HG02642 (cell line): ENCODE data around the gene PPP2R1B.

ENCODE experiments used
- ATAC-seq: cut with Tn5 transposase; IDR thresholded peaks from one replicate; pipeline ENCODE4 v1.9.1; 2021; ENCODE audit warnings: mild to moderate bottlenecking; ENCODE audit not compliant: unreplicated experiment, poor library complexity

The PPP2R1B gene

GRCh38 chr11:111759376-111759775 is 6.8 kb downstream of the PPP2R1B start:
- no peak for ATAC-seq

GRCh38 chr11:111756097-111756496 is 10.1 kb downstream of the PPP2R1B start:
- ATAC-seq, result no peak

- ATAC-seq, result no peak
These were observed 16.5 kb downstream of the PPP2R1B start for GRCh38 chr11:111749646-111750045.

GRCh38 chr11:111748035-111748804 is 18.0 kb downstream of the PPP2R1B start:
- ATAC-seq, result no peak

GRCh38 chr11:111745719-111746504 is 20.3 kb downstream of the PPP2R1B start:
- no peak for ATAC-seq

GRCh38 chr11:111743700-111744099 is 22.5 kb downstream of the PPP2R1B start:
- ATAC-seq, result no peak

- no peak for ATAC-seq
These were observed 24.4 kb downstream of the PPP2R1B start for GRCh38 chr11:111741751-111742150.

- no peak for ATAC-seq
These were observed 26.9 kb downstream of the PPP2R1B start for GRCh38 chr11:111739299-111739698.

GRCh38 chr11:111737444-111738210 is 28.6 kb downstream of the PPP2R1B start:
- no peak for ATAC-seq

- no peak for ATAC-seq
These were observed 29.4 kb downstream of the PPP2R1B start for GRCh38 chr11:111736621-111737443.

- no peak for ATAC-seq
These were observed 30.0 kb downstream of the PPP2R1B start for GRCh38 chr11:111736181-111736590.

- ATAC-seq, result no peak
These were observed 30.7 kb downstream of the PPP2R1B start for GRCh38 chr11:111735262-111736116.

GRCh38 chr11:111734954-111735261 is 31.3 kb downstream of the PPP2R1B start:
- no peak for ATAC-seq

GRCh38 chr11:111734101-111734953 is 31.9 kb downstream of the PPP2R1B start:
- no peak for ATAC-seq

- no peak for ATAC-seq
These were observed 32.5 kb downstream of the PPP2R1B start for GRCh38 chr11:111733611-111734088.

- ATAC-seq, result no peak
These were observed 33.2 kb downstream of the PPP2R1B start for GRCh38 chr11:111733016-111733415.

- ATAC-seq, result no peak
These were observed 34.4 kb downstream of the PPP2R1B start for GRCh38 chr11:111731821-111732220.

- ATAC-seq, result no peak
These were observed 35.2 kb downstream of the PPP2R1B start for GRCh38 chr11:111730871-111731591.
